Breast epithelium (tissue), 4 donors: ENCODE measurements around the gene D2HGDH. TPM values are rescaled to one million over a fixed set of nuclear protein-coding genes. Genes with fewer than 3 reads are reported as not detected.

Source experiments
- DNase-seq, 2 donors: peaks; one replicate each; pipeline ENCODE4 v3.0.0-alpha.2; 2019; ENCODE audit warnings: low spot score in 2 of 2
- H3K27ac ChIP-seq, 2 donors: fragments of 200-600 bp; sonication (generic) in 1 of 2; one replicate each; pipeline ENCODE4 v1.5.1; 2016 to 2019; ENCODE audit warnings: mild to moderate bottlenecking in 1 of 2
- H3K27me3 ChIP-seq, 2 donors: fragments of 200-600 bp; sonication (generic) in 1 of 2; one replicate each; pipeline versions ENCODE4 v1.5.1 to v1.6.0; 2017 to 2019; ENCODE audit warnings: control low read depth in 1 of 2, mild to moderate bottlenecking in 1 of 2
- H3K36me3 ChIP-seq: fragments of 200-600 bp; one replicate; pipeline ENCODE4 v1.5.1; 2019
- H3K4me1 ChIP-seq, 2 donors: fragments of 200-600 bp; sonication (generic); one replicate each; pipeline ENCODE4 v1.5.1; 2016 to 2019; ENCODE audit warnings: control low read depth in 1 of 2
- H3K4me3 ChIP-seq, 3 donors: fragments of 200-600 bp; sonication (generic); 1 replicate in 2 of 3; 2 replicates in 1 of 3; pipeline ENCODE4 v1.5.1; 2016 to 2019; ENCODE audit warnings: mild to moderate bottlenecking in 3 of 3, moderate library complexity in 2 of 3
- H3K9me3 ChIP-seq, 2 donors: fragments of 200-600 bp; sonication (generic) in 1 of 2; one replicate each; pipeline ENCODE4 v1.5.1; 2016 to 2019; ENCODE audit warnings: control low read depth in 1 of 2
- POLR2A ChIP-seq: fragments of 450-650 bp; IDR thresholded peaks from one replicate; pipeline ENCODE4 v1.6.1; 2016; ENCODE audit warnings: antibody characterized with exemption, mild to moderate bottlenecking, moderate library complexity
- POLR2AphosphoS5 ChIP-seq, 3 donors: sonication (generic); formaldehyde crosslinking; IDR thresholded peaks; one replicate each; pipeline ENCODE4 v1.6.1; 2017; ENCODE audit warnings: antibody characterized with exemption in 3 of 3
- intact Hi-C: fragments of 100-400 bp; cut with DNase I; formaldehyde crosslinking; loops from one replicate; pipeline ENCODE4 v1.15.1; 2023; ENCODE audit warnings: low total_unique reads
- total RNA-seq, 3 donors: library from RNA; depleted of rRNA; stranded (reverse); fragments of >200 nt; gene quantifications; one replicate each; pipeline ENCODE4 v1.1.0, GENCODE V29; 2016
- TF ChIP-seq, protein P1 (sequence below), 3 donors: fragments of 450-650 bp; IDR thresholded peaks; one replicate each; pipeline ENCODE4 v1.5.1; 2016 to 2017; ENCODE audit warnings: antibody characterized with exemption in 3 of 3, mild to moderate bottlenecking in 3 of 3, moderate library complexity in 3 of 3

Gene D2HGDH
- total RNA-seq, 3 donors from 2014 or later: 16.3 to 29.2 (median 22.2) TPM

DNA sequence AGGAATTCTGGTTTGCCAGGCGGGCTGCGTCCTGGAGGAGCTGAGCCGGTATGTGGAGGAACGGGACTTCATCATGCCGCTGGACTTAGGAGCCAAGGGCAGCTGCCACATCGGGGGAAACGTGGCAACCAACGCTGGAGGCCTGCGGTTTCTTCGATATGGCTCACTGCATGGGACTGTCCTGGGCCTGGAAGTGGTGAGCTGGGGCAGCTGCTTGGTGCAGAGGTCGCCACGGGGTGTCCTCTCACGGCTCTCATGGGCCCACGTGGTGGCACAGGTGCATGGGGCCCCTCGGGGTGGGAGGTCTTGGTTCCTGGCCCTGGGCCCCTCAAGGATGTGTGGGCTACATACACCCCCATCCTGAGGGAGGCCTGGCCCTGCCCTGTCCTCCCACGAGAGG is 9.2 kb downstream of the D2HGDH start:
- no peaks in the 10 kb centered on the region for H3K27me3 ChIP-seq
- H3K4me3 ChIP-seq: no peak overlapping the region
- H3K9me3 ChIP-seq: no peaks in the 10 kb centered on the region
- DNase-seq: no peak
- H3K27ac ChIP-seq: no peak overlapping the region
- no peaks in the 10 kb centered on the region for H3K36me3 ChIP-seq
- H3K4me1 ChIP-seq: no peaks in the 10 kb centered on the region
- intact Hi-C loops: no loop called here
- TF ChIP-seq POLR2A (no peak), POLR2AphosphoS5 (IDR thresholded peaks at IDR 0.05) (no peak)
- TF ChIP-seq, protein P1, sequence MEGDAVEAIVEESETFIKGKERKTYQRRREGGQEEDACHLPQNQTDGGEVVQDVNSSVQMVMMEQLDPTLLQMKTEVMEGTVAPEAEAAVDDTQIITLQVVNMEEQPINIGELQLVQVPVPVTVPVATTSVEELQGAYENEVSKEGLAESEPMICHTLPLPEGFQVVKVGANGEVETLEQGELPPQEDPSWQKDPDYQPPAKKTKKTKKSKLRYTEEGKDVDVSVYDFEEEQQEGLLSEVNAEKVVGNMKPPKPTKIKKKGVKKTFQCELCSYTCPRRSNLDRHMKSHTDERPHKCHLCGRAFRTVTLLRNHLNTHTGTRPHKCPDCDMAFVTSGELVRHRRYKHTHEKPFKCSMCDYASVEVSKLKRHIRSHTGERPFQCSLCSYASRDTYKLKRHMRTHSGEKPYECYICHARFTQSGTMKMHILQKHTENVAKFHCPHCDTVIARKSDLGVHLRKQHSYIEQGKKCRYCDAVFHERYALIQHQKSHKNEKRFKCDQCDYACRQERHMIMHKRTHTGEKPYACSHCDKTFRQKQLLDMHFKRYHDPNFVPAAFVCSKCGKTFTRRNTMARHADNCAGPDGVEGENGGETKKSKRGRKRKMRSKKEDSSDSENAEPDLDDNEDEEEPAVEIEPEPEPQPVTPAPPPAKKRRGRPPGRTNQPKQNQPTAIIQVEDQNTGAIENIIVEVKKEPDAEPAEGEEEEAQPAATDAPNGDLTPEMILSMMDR (IDR thresholded peaks at IDR 0.05): no peak

DNA sequence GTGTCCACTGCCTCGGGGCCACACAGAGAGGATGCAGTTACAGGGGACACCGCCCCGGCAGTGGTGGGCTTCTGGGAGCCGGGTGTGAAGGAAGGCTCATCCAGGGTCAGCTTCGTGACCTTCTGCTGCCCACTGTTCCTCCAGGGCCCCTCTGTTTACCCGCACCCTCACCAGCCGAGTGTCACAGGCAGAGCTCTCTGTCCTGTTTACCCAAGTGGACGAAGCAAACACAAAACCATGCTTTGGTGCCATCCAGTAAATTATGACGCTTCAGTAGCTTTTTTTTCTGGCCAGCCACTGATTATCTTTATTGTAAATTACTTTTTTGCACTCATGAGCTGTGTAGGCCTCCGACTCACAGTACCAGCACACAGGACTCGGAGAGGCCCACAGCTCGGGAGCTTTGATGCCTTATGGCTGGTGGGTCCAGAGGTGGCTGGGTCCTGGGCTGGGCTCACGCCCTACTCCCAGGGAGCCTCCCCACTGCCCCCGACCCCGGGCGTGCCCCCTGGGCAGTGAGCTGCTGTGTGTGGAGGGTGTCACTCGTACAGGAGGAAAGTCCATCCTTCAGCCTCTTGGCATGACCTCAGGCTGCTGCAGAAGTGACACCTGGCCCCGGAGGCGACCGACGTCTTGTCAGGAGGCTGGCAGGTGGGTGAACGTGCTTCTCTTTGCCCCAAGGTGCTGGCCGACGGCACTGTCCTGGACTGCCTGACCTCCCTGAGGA is 9.8 kb downstream of the D2HGDH start:
- DNase-seq: no peak
- H3K4me1 ChIP-seq: no peaks in the 10 kb centered on the region
- no peak overlapping the region for H3K4me3 ChIP-seq
- H3K9me3 ChIP-seq: no peaks in the 10 kb centered on the region
- TF ChIP-seq, protein P1 (IDR thresholded peaks at IDR 0.05): no peak
- no peak for TF ChIP-seq POLR2AphosphoS5 (IDR thresholded peaks at IDR 0.05)
- TF ChIP-seq POLR2A: no peak
- H3K27me3 ChIP-seq: no peaks in the 10 kb centered on the region
- H3K36me3 ChIP-seq: no peaks in the 10 kb centered on the region
- intact Hi-C loops: no loop called here
- H3K27ac ChIP-seq: no peak overlapping the region

DNA sequence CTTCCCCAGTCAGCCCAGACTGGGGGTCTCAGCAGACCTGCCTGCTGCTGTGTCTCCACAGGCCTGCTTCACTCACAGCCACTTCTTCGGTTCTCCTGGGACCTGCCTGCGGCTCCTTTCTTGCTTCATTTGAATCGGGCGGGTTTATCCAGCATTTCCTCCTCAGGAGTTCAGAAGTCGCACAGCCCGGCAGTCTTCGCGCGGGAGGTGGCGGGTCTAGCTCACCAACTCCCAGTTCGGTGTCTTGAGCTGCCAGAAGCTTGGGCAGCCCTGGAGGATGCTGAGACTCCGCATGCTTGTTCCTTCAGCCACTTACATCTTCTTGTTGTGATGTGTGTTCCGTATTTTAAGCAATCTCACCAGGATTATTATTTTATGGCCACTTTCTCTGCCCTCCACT is 10.8 kb downstream of the D2HGDH start:
- H3K36me3 ChIP-seq: no peaks in the 10 kb centered on the region
- no peaks in the 10 kb centered on the region for H3K27me3 ChIP-seq
- TF ChIP-seq POLR2A (no peak), POLR2AphosphoS5 (IDR thresholded peaks at IDR 0.05) (no peak)
- TF ChIP-seq, protein P1 (IDR thresholded peaks at IDR 0.05): no peak
- no peak overlapping the region for H3K27ac ChIP-seq
- H3K4me3 ChIP-seq: no peak overlapping the region
- no peaks in the 10 kb centered on the region for H3K4me1 ChIP-seq
- DNase-seq: no peak
- H3K9me3 ChIP-seq: no peaks in the 10 kb centered on the region
- intact Hi-C loops: no loop called here

DNA sequence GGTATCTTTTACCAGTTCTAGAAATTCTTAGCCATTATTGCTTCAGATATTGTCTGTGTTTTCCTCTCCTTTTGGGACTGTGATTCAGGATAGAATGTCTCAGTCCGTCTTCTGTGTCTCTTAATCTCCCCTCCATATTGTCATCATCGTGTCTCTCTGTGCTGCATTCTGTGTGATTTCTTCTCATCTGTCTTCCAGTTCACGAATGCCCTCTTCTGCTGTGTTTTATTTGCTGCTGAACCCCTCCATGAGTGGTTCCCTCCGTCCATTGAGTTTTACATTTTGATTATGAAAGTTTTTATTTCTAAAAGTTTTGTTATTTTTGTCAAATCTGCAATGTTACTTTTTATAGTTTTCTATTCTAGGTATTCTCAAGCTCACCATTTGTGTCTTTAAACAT is 11.7 kb downstream of the D2HGDH start:
- TF ChIP-seq, protein P1 (IDR thresholded peaks at IDR 0.05): no peak
- TF ChIP-seq POLR2AphosphoS5 (IDR thresholded peaks at IDR 0.05): no peak
- no peak for TF ChIP-seq POLR2A
- Histone ChIP-seq H3K9me3 (no peaks in the 10 kb centered on the region), H3K4me3 (no peak overlapping the region), H3K36me3 (no peaks in the 10 kb centered on the region), H3K4me1 (no peaks in the 10 kb centered on the region), H3K27ac (no peak overlapping the region), H3K27me3 (no peaks in the 10 kb centered on the region)
- DNase-seq: no peak
- intact Hi-C loops: no loop called here

DNA sequence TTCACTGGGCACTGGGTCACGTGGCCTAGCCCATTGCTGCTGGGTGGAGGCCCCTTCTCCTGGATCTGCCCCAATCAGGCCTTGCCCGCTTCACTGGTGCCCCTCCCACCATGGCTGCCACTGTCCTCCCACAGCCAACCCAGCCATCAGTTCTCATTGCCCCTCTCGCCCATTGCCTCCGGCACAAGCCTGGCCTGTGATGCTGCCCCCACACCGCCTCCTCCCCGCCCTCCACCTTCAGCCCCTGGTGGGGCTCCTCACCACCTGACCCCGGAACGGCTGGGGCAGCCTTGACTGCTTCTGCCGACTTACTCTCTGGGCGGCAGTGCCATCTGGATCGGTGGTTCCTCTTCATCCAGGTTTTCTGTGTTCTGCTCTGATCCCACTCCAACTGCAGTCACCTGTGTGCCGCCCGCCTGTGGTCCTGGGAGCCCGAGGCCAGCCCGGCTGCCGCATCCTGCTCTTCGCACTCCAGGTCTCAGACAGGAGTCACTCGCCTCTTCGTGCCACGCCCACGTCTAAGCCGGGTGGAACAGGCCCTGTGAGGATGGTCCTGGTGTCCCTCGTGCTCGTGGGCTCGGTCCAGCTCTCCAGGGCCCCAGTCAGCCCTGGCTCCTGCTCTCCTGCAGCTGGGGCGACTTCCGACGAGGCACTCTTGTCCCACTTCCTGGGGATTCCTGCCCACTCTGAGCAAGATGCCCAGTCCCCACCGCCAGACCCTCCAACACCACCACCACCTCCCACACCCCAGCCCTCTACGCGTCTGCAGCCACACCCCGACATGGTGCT is 14.2 kb downstream of the D2HGDH start:
- intact Hi-C loops: no loop called here
- Histone ChIP-seq H3K4me3 (no peak overlapping the region), H3K27ac (no peak overlapping the region), H3K9me3 (no peaks in the 10 kb centered on the region), H3K4me1 (no peaks in the 10 kb centered on the region), H3K36me3 (no peaks in the 10 kb centered on the region), H3K27me3 (no peaks in the 10 kb centered on the region)
- DNase-seq: no peak
- TF ChIP-seq, protein P1 (IDR thresholded peaks at IDR 0.05): no peak
- TF ChIP-seq POLR2A: no peak
- TF ChIP-seq POLR2AphosphoS5 (IDR thresholded peaks at IDR 0.05): no peak
